ENCODE results near the gene ME2.

DNA sequence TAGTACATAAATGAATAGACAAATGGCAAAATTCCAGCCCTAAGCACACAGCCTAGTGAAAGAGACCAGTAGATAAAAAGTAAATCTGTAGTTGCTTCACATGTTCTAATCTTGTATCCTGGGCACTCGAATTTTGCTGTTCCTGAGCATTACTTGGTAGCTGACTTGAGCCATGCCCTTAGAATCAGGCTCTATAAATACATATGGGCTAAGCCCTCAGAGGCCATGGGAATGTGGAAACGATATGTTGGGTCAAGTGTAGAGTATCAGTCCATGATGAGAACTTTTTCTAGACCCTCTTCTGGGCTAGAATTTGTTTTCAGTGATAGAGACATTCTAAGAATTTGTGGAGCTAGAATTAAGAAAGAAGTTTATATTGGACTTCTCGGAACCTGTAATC, 110.8 kb downstream of the ME2 start:
- no peak for TF ChIP-seq CTCF (IDR thresholded peaks at IDR 0.05; ENCODE audit: extremely low read depth in 1 of 2, insufficient read depth in 1 of 2, low read depth in 1 of 2, low read length in 2 of 2)
- TF ChIP-seq POLR2A (IDR thresholded peaks at IDR 0.05; ENCODE audit: low read depth, low read length): no peak
- no peak for TF ChIP-seq FOS (IDR thresholded peaks at IDR 0.05; ENCODE audit: borderline replicate concordance, insufficient read depth, low read length)
- TF ChIP-seq POLR2AphosphoS5 (IDR thresholded peaks at IDR 0.05; ENCODE audit: insufficient read depth, low read depth, low read length): no peak
- no peak for TF ChIP-seq EZH2 (IDR thresholded peaks at IDR 0.05; ENCODE audit: borderline replicate concordance, low read depth, low read length, severe bottlenecking)
- TF ChIP-seq, protein P1, sequence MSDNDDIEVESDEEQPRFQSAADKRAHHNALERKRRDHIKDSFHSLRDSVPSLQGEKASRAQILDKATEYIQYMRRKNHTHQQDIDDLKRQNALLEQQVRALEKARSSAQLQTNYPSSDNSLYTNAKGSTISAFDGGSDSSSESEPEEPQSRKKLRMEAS (IDR thresholded peaks at IDR 0.05; ENCODE audit: insufficient read depth, insufficient read length): no peak

Data from endothelial cell of umbilical vein (primary cell).